HepG2 (cell line): Measurements from ENCODE around the gene AUTS2. TPM values are rescaled to one million over a fixed set of nuclear protein-coding genes. Genes with fewer than 3 reads are reported as not detected.

Source experiments
- ATAC-seq: fragments of 200-7000 bp; cut with Tn5 transposase; 3 replicates; pipeline ENCODE4 v1.9.1; 2020; ENCODE audit warnings: mild to moderate bottlenecking, moderate library complexity
- BruUV-seq: library from RNA; stranded (reverse); fragments of 400-500 nt; replicated peaks from 2 replicates; lab custom pipeline; 2021; lab: Mats Ljungman, UMichigan
- CTCF ChIA-PET: fragments of 300-600 bp; formaldehyde crosslinking; extraction: SDS; loops from one replicate; lab custom pipeline; 2021; ENCODE audit warnings: low total read pairs, inconsistent platforms, low intra/inter-chr PET ratio; lab: Yijun Ruan, JAX
- POLR2A ChIA-PET: fragments of 350-600 bp; sonication (Branson Sonifier 250); formaldehyde crosslinking; loops from one replicate; lab custom pipeline; 2020; ENCODE audit warnings: antibody characterized with exemption, inconsistent platforms; lab: Yijun Ruan, JAX
- DNase-seq: peaks from one replicate; pipeline ENCODE4 v3.0.0-alpha.2; 2015; ENCODE audit warnings: low spot score
- FAIRE-seq: peaks from 3 replicates; lab custom pipeline; 2011; peaks lifted over from hg19 to GRCh38; lab: Jason Lieb, UNC
- H2AFZ ChIP-seq: one replicate; pipeline ENCODE4 v1.6.1; 2011; ENCODE audit warnings: low read length, inconsistent platforms
- H3K27ac ChIP-seq: fragments of 300-600 bp; 3 replicates; pipeline ENCODE4 v1.8.0; 2011; ENCODE audit warnings: mixed run types, mild to moderate bottlenecking, mixed read lengths, low read length, inconsistent platforms; ENCODE audit not compliant: insufficient read depth; ENCODE audit errors: extremely low read length
- H3K27me3 ChIP-seq, 2 experiments: fragments of 200-600 bp in 1 of 2; 2 replicates in 1 of 2; 3 replicates in 1 of 2; pipeline versions ENCODE4 v1.6.0 to v1.8.0; 2011; ENCODE audit warnings: low read length in 2 of 2, mild to moderate bottlenecking in 2 of 2, moderate library complexity in 2 of 2, inconsistent platforms in 1 of 2; ENCODE audit not compliant: insufficient read depth in 2 of 2, control insufficient read depth in 1 of 2
- H3K36me3 ChIP-seq, 2 experiments: fragments of 200-600 bp in 1 of 2; replicated peaks in 1 of 2; 2 replicates in 1 of 2; 3 replicates in 1 of 2; pipeline versions ENCODE4 v1.5.1 to v1.8.0; 2011; ENCODE audit warnings: low read length in 2 of 2, inconsistent platforms in 1 of 2; ENCODE audit not compliant: insufficient read depth in 2 of 2, control insufficient read depth in 1 of 2
- H3K4me1 ChIP-seq: 2 replicates; pipeline ENCODE4 v1.5.1; 2012; ENCODE audit warnings: low read length, inconsistent platforms; ENCODE audit not compliant: insufficient read depth
- H3K4me2 ChIP-seq: 2 replicates; pipeline ENCODE4 v1.6.0; 2011; ENCODE audit warnings: low read depth, low read length, inconsistent platforms
- H3K4me3 ChIP-seq, 3 experiments: fragments of 200-600 bp in 1 of 3; sonication (generic), shearing (Covaris generic) in 1 of 3; replicated peaks in 1 of 3; 2 replicates each; pipeline ENCODE4 v1.5.1; 2011 to 2016; ENCODE audit warnings: low read length in 3 of 3, inconsistent platforms in 2 of 3, low read depth in 2 of 3, mild to moderate bottlenecking in 2 of 3, control low read depth in 1 of 3, mixed read lengths in 1 of 3; ENCODE audit not compliant: insufficient read depth in 1 of 3
- H3K79me2 ChIP-seq: one replicate; pipeline ENCODE4 v1.6.1; 2011; ENCODE audit warnings: low read length, inconsistent platforms; ENCODE audit not compliant: insufficient read depth
- H3K9ac ChIP-seq: 2 replicates; pipeline ENCODE4 v1.6.0; 2011; ENCODE audit warnings: mild to moderate bottlenecking, low read depth, low read length, inconsistent platforms; ENCODE audit not compliant: insufficient read depth
- H3K9me3 ChIP-seq: 2 replicates; pipeline ENCODE4 v1.5.1; 2012; ENCODE audit warnings: mild to moderate bottlenecking, low read length
- H4K20me1 ChIP-seq: 2 replicates; pipeline ENCODE4 v1.6.0; 2011; ENCODE audit warnings: inconsistent platforms, mild to moderate bottlenecking, low read length, moderate library complexity; ENCODE audit not compliant: insufficient read depth
- ARNTL ChIP-seq: sonication (generic); formaldehyde crosslinking; IDR thresholded peaks from 2 replicates; pipeline ENCODE4 v1.4.0; 2020; ENCODE audit warnings: mild to moderate bottlenecking, missing genetic modification reagents
- FOXO1 ChIP-seq: sonication (generic); formaldehyde crosslinking; IDR thresholded peaks from 2 replicates; pipeline ENCODE4 v1.4.0; 2020; ENCODE audit warnings: missing genetic modification reagents
- HOXA3 ChIP-seq: sonication (generic); formaldehyde crosslinking; IDR thresholded peaks from 2 replicates; pipeline ENCODE4 v1.5.0; 2020; ENCODE audit warnings: missing genetic modification reagents
- IKZF4 ChIP-seq: sonication (generic); formaldehyde crosslinking; IDR thresholded peaks from 2 replicates; pipeline ENCODE4 v1.5.1; 2020; ENCODE audit warnings: borderline replicate concordance, mild to moderate bottlenecking, low read depth, missing genetic modification reagents; ENCODE audit errors: not compliant biosample characterization
- NFYB ChIP-seq: sonication (generic); formaldehyde crosslinking; IDR thresholded peaks from 2 replicates; pipeline ENCODE4 v1.4.0; 2020; ENCODE audit warnings: missing genetic modification reagents
- NPAS2 ChIP-seq: sonication (generic); formaldehyde crosslinking; IDR thresholded peaks from 2 replicates; pipeline ENCODE4 v1.8.0; 2022; ENCODE audit warnings: mild to moderate bottlenecking, missing genetic modification reagents, borderline replicate concordance
- PPARG ChIP-seq: conservative IDR thresholded peaks from 2 replicates; pipeline ENCODE4 v1.6.1; 2016; ENCODE audit warnings: missing biosample characterization, missing genetic modification reagents
- RELA ChIP-seq: sonication (generic); formaldehyde crosslinking; IDR thresholded peaks from 2 replicates; pipeline ENCODE4 v1.4.0; 2020; ENCODE audit warnings: missing genetic modification reagents
- SOX5 ChIP-seq: IDR thresholded peaks from 2 replicates; pipeline ENCODE4 v1.6.1; 2016; ENCODE audit warnings: borderline replicate concordance
- SP5 ChIP-seq: IDR thresholded peaks from 2 replicates; pipeline ENCODE4 v1.6.1; 2016; ENCODE audit warnings: low read depth, borderline replicate concordance
- TFE3 ChIP-seq: IDR thresholded peaks from 2 replicates; pipeline ENCODE4 v1.6.1; 2016
- TIGD3 ChIP-seq: sonication (generic); formaldehyde crosslinking; IDR thresholded peaks from 2 replicates; pipeline ENCODE4 v1.5.1; 2020; ENCODE audit warnings: mild to moderate bottlenecking, missing genetic modification reagents, borderline replicate concordance
- ZBTB42 ChIP-seq: sonication (generic); formaldehyde crosslinking; IDR thresholded peaks from 2 replicates; pipeline ENCODE4 v1.5.0; 2020; ENCODE audit warnings: mild to moderate bottlenecking, missing genetic modification reagents
- ZBTB46 ChIP-seq: sonication (generic); formaldehyde crosslinking; IDR thresholded peaks from 2 replicates; pipeline ENCODE4 v1.4.0; 2020; ENCODE audit warnings: mild to moderate bottlenecking, missing genetic modification reagents, borderline replicate concordance
- ZNF281 ChIP-seq: sonication (generic); formaldehyde crosslinking; IDR thresholded peaks from 2 replicates; pipeline ENCODE4 v1.4.0; 2020; ENCODE audit warnings: missing genetic modification reagents, borderline replicate concordance
- ZNF556 ChIP-seq: sonication (generic); formaldehyde crosslinking; IDR thresholded peaks from 2 replicates; pipeline ENCODE4 v1.4.0; 2020; ENCODE audit warnings: mild to moderate bottlenecking, missing genetic modification reagents, borderline replicate concordance
- ZNF670 ChIP-seq: sonication (generic); formaldehyde crosslinking; IDR thresholded peaks from 2 replicates; pipeline ENCODE4 v1.8.0; 2022; ENCODE audit warnings: mild to moderate bottlenecking, missing genetic modification reagents, borderline replicate concordance
- ZNF772 ChIP-seq: sonication (generic); formaldehyde crosslinking; IDR thresholded peaks from 2 replicates; pipeline ENCODE4 v1.5.0; 2020; ENCODE audit warnings: mild to moderate bottlenecking, missing genetic modification reagents
- WGBS: methylation state at CpG from one replicate; pipeline ENCODE4 v1.1.6; 2017; ENCODE audit warnings: low lambda C conversion rate; 5-methylcytosine and 5-hydroxymethylcytosine counted together
- in situ Hi-C: cut with HindIII; loops from 2 replicates; pipeline ENCODE4 v1.10.0; 2017; ENCODE audit warnings: low pct_unique_long_range_greater_than_20kb; ENCODE audit not compliant: extremely low pct_ligation_motif_present
- intact Hi-C: fragments of 100-400 bp; cut with micrococcal nuclease; formaldehyde crosslinking; loops from one replicate; pipeline ENCODE4 v1.10.0; 2022; ENCODE audit not compliant: unreplicated experiment
- polyA plus RNA-seq, 8 experiments: library from polyadenylated mRNA; depleted of rRNA in 3 of 8; stranded (reverse) in 7 of 8; unstranded in 1 of 8; fragments of >200 nt; fragmentation: Illumina TruSeq in 4 of 8; extraction: Trizol in 4 of 8; gene quantifications; 2 replicates each; pipeline versions ENCODE4 v1.2.1 to v1.2.3, GENCODE V29; 2011 to 2016; ENCODE audit warnings: low read depth in 4 of 8, missing spikeins in 1 of 8, mixed read lengths in 1 of 8; ENCODE audit not compliant: insufficient read depth in 1 of 8
- total RNA-seq, 5 experiments: library from RNA; depleted of rRNA; stranded (reverse); fragments of >200 nt; fragmentation: Illumina TruSeq; extraction: Trizol; gene quantifications; 2 replicates each; pipeline ENCODE4 v1.2.3, GENCODE V29; 2016; ENCODE audit warnings: low read depth in 1 of 5

Gene AUTS2
- total and polyA plus RNA-seq, 2 of the 13 experiments (the other 11 are each of a cell fraction or from before 2014, with no cell fraction given), result 0.38 TPM; not detected in 1

- no peak for TF ChIP-seq TFE3 (CRISPR knock-in tag)
- TF ChIP-seq TIGD3 (CRISPR knock-in tag), result no peak
- no peak for TF ChIP-seq ZBTB46 (CRISPR knock-in tag)
- no peak for TF ChIP-seq ZNF281 (CRISPR knock-in tag)
- TF ChIP-seq FOXO1 (CRISPR knock-in tag), result no peak
- TF ChIP-seq ARNTL (CRISPR knock-in tag), result no peak
- no peak for TF ChIP-seq RELA (CRISPR knock-in tag)
- no peak for TF ChIP-seq ZBTB42
- no peak for TF ChIP-seq NPAS2
- no peak for TF ChIP-seq PPARG
- TF ChIP-seq NFYB (CRISPR knock-in tag), result no peak
- TF ChIP-seq SP5 (CRISPR knock-in tag), result no peak
- TF ChIP-seq IKZF4 (CRISPR knock-in tag), result no peak
- TF ChIP-seq ZNF670 (CRISPR knock-in tag), result no peak
- no peak for TF ChIP-seq SOX5
- TF ChIP-seq HOXA3 (CRISPR knock-in tag), result no peak
- no peak for TF ChIP-seq ZNF556 (CRISPR knock-in tag)
- TF ChIP-seq ZNF772 (CRISPR knock-in tag), result no peak
- TF ChIP-seq, all 625 proteins: peak for 0
- FAIRE-seq (no peak), ATAC-seq (no peak), DNase-seq (no peak)
- no peak overlapping the region for H3K9ac ChIP-seq
- no TSS peak for BruUV-seq
- H3K27me3 ChIP-seq, result no peaks in the 10 kb centered on the region
- CTCF ChIA-PET, result no interaction called here
- in situ Hi-C loops (no loop called here), intact Hi-C loops (no loop called here)
- no peak overlapping the region for H3K27ac ChIP-seq
- no peaks in the 10 kb centered on the region for H4K20me1 ChIP-seq
- no peak overlapping the region for H2AFZ ChIP-seq
- no peaks in the 10 kb centered on the region for H3K79me2 ChIP-seq
- under 1% methylated on average over 4 of the region's 4 CpGs for WGBS
- no peak overlapping the region for H3K4me3 ChIP-seq
- no peaks in the 10 kb centered on the region for H3K9me3 ChIP-seq
- POLR2A ChIA-PET, result no interaction called here
- no peaks in the 10 kb centered on the region for H3K4me1 ChIP-seq
- no peaks in the 10 kb centered on the region for H3K36me3 ChIP-seq
- H3K4me2 ChIP-seq, result no peak overlapping the region
These were observed 370.8 kb downstream of the AUTS2 start for GRCh38 chr7:69968969-69969556.
